Activated naive CD4-positive, alpha-beta T cell treated with anti-CD3 and anti-CD28 coated beads, Interleukin-2, amount 10 ng/mL, durations not matched to agents 7 days and 5 days (primary cell): ENCODE data around the gene RBM17.
"Not testable (repeated sequence)": the region's sequence is repeated elsewhere in the genome, so short reads cannot be mapped to it uniquely, and the experiment has no call there.

Experiments used
- CTCF ChIA-PET: fragments of 350-600 bp; sonication (Branson Sonifier 250); formaldehyde crosslinking; loops from one replicate; lab custom pipeline; 2021; ENCODE audit warnings: antibody characterized with exemption; lab: Charles Lee
- DNase-seq: peaks from one replicate; pipeline ENCODE4 v3.0.0-alpha.2; 2020
- H3K27ac Mint-ChIP-seq: one replicate; pipeline ENCODE4 v1.8.0; 2021; ENCODE audit warnings: mild to moderate bottlenecking, moderate library complexity, mixed read lengths
- H3K27me3 Mint-ChIP-seq: one replicate; pipeline ENCODE4 v1.8.0; 2021; ENCODE audit warnings: mild to moderate bottlenecking, mixed read lengths
- H3K36me3 Mint-ChIP-seq: one replicate; pipeline ENCODE4 v1.8.0; 2021; ENCODE audit warnings: mixed read lengths
- H3K4me1 Mint-ChIP-seq: one replicate; pipeline ENCODE4 v1.8.0; 2021; ENCODE audit warnings: mixed read lengths
- H3K4me3 Mint-ChIP-seq: one replicate; pipeline ENCODE4 v1.8.0; 2021; ENCODE audit warnings: mild to moderate bottlenecking, moderate library complexity, mixed read lengths
- H3K9me3 Mint-ChIP-seq: one replicate; pipeline ENCODE4 v1.8.0; 2021; ENCODE audit warnings: mixed read lengths

RBM17 gene

GRCh38 chr10:6098156-6098555, 9.3 kb downstream of the RBM17 start:
- Mint-ChIP-seq H3K27me3 (no peaks in the 10 kb centered on the region), H3K4me3 (no peak overlapping the region), H3K36me3 (peaks cover 50% of the 10 kb centered on the region), H3K27ac (peak overlapping the region; percentile 50), H3K9me3 (no peaks in the 10 kb centered on the region), H3K4me1 (peaks cover 44% of the 10 kb centered on the region)
- CTCF ChIA-PET, result interaction anchor here (1.0 kb wide), 1 partner anchor 304 kb away, joined by 3 read pairs; no protein-coding TSS in a partner anchor
- DNase-seq, result no peak

- DNase-seq, result no peak
- no peak overlapping the region for H3K4me3 Mint-ChIP-seq
- no peak overlapping the region for H3K27ac Mint-ChIP-seq
- no peaks in the 10 kb centered on the region for H3K9me3 Mint-ChIP-seq
- H3K27me3 Mint-ChIP-seq, result no peaks in the 10 kb centered on the region
- H3K4me1 Mint-ChIP-seq, result peaks cover 29% of the 10 kb centered on the region
- peaks cover 58% of the 10 kb centered on the region for H3K36me3 Mint-ChIP-seq
- CTCF ChIA-PET, result interaction anchor here (0.7 kb wide), 1 partner anchor 13 kb away, joined by 3 read pairs; no protein-coding TSS in a partner anchor
These were observed 11.5 kb downstream of the RBM17 start for GRCh38 chr10:6100370-6100769.

- Mint-ChIP-seq H3K27me3 (no peaks in the 10 kb centered on the region), H3K4me3 (no peak overlapping the region), H3K36me3 (peaks cover 58% of the 10 kb centered on the region), H3K9me3 (no peaks in the 10 kb centered on the region), H3K27ac (no peak overlapping the region), H3K4me1 (peaks cover 21% of the 10 kb centered on the region)
- CTCF ChIA-PET, result no interaction called here
- DNase-seq, result no peak
These were observed 12.3 kb downstream of the RBM17 start for GRCh38 chr10:6101181-6101580.

- CTCF ChIA-PET, result no interaction called here
- H3K27ac Mint-ChIP-seq, result no peak overlapping the region
- no peaks in the 10 kb centered on the region for H3K9me3 Mint-ChIP-seq
- peaks cover 61% of the 10 kb centered on the region for H3K36me3 Mint-ChIP-seq
- no peak for DNase-seq
- H3K27me3 Mint-ChIP-seq, result no peaks in the 10 kb centered on the region
- peaks cover 18% of the 10 kb centered on the region for H3K4me1 Mint-ChIP-seq
- no peak overlapping the region for H3K4me3 Mint-ChIP-seq
These were observed 13.3 kb downstream of the RBM17 start for GRCh38 chr10:6102128-6102527.

DNA sequence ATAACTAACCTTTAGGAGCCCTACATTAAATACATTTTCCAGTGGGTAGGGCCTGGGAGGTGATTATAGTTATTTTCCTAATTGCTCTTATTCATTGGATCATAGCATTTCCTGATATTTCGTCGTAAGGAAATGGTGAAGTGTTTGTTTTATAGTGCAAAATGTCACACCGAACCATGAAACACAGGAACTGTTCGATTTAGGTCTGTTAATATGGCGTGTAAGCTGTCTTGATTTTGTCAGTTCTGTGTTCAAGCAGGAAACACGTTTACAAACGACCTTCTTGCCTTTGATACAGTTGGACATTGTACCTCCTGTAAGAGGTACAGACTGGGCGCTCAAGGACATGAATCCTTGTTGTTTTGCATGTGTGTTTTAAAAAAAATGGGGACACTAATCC, 14.8 kb downstream of the RBM17 start:
- H3K27me3 Mint-ChIP-seq, result no peaks in the 10 kb centered on the region
- no peak overlapping the region for H3K27ac Mint-ChIP-seq
- no peak for DNase-seq
- H3K9me3 Mint-ChIP-seq, result no peaks in the 10 kb centered on the region
- H3K4me3 Mint-ChIP-seq, result no peak overlapping the region
- peaks cover 57% of the 10 kb centered on the region for H3K36me3 Mint-ChIP-seq
- CTCF ChIA-PET, result no interaction called here
- H3K4me1 Mint-ChIP-seq, result peaks cover 12% of the 10 kb centered on the region

DNA sequence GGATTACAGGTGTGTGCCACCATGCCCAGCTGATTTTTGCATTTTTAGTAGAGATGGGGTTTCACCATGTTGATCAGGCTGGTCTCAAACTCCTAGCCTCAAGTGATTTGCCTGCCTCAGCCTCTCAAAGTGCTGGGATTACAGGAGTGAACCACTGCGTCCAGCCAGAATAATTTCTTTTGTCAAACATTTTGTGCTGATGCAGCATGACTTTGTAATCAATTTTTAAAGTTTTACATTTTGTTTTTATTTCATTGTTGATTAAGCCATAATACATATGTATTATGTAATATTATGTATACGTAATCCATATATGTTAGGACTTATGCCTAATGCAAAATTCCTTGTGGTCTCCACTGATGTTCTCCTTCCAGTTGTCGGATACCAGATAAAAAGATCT, 18.8 kb downstream of the RBM17 start:
- not testable (repeated sequence) for H3K27me3 Mint-ChIP-seq, H3K4me3 Mint-ChIP-seq, H3K27ac Mint-ChIP-seq, H3K9me3 Mint-ChIP-seq, DNase-seq
- Mint-ChIP-seq H3K4me1 (peaks cover 26% of the 10 kb centered on the region), H3K36me3 (peaks cover 66% of the 10 kb centered on the region)
- CTCF ChIA-PET, result interaction anchor here (0.9 to 6.7 kb wide), 8 partner anchors 14 to 299 kb away, joined by 3 to 53 read pairs (median 3); no protein-coding TSS in a partner anchor

- H3K4me1 Mint-ChIP-seq, result peaks cover 26% of the 10 kb centered on the region
- H3K27ac Mint-ChIP-seq, result peak overlapping the region; percentile 53
- peaks cover 68% of the 10 kb centered on the region for H3K36me3 Mint-ChIP-seq
- H3K27me3 Mint-ChIP-seq, result no peaks in the 10 kb centered on the region
- no peak for DNase-seq
- no peak overlapping the region for H3K4me3 Mint-ChIP-seq
- H3K9me3 Mint-ChIP-seq, result no peaks in the 10 kb centered on the region
- CTCF ChIA-PET, result interaction anchor here (0.5 to 6.7 kb wide), 11 partner anchors 12 to 298 kb away, joined by 3 to 54 read pairs (median 3); no protein-coding TSS in a partner anchor
These were observed 19.2 kb downstream of the RBM17 start for GRCh38 chr10:6108072-6108471.

- Mint-ChIP-seq H3K27ac (peak overlapping the region; percentile 53), H3K4me1 (peaks cover 24% of the 10 kb centered on the region), H3K9me3 (no peaks in the 10 kb centered on the region), H3K27me3 (no peaks in the 10 kb centered on the region), H3K36me3 (peaks cover 73% of the 10 kb centered on the region), H3K4me3 (no peak overlapping the region)
- CTCF ChIA-PET, result interaction anchor here (0.5 to 6.7 kb wide), 10 partner anchors 11 to 297 kb away, joined by 3 to 54 read pairs (median 3); no protein-coding TSS in a partner anchor
- peak; percentile 50 for DNase-seq
These were observed 20.0 kb downstream of the RBM17 start for GRCh38 chr10:6108631-6109443.

- Mint-ChIP-seq H3K27me3 (no peaks in the 10 kb centered on the region), H3K9me3 (no peaks in the 10 kb centered on the region), H3K36me3 (peaks cover 74% of the 10 kb centered on the region), H3K4me1 (peaks cover 24% of the 10 kb centered on the region), H3K27ac (no peak overlapping the region), H3K4me3 (no peak overlapping the region)
- no peak for DNase-seq
- CTCF ChIA-PET, result interaction anchor here (1.4 to 6.7 kb wide), 4 partner anchors 12 to 297 kb away, joined by 3 to 54 read pairs (median 38); no protein-coding TSS in a partner anchor
These were observed 20.6 kb downstream of the RBM17 start for GRCh38 chr10:6109444-6109775.

- no peak overlapping the region for H3K4me3 Mint-ChIP-seq
- peaks cover 74% of the 10 kb centered on the region for H3K36me3 Mint-ChIP-seq
- DNase-seq, result no peak
- no peaks in the 10 kb centered on the region for H3K27me3 Mint-ChIP-seq
- peaks cover 24% of the 10 kb centered on the region for H3K4me1 Mint-ChIP-seq
- CTCF ChIA-PET, result interaction anchor here (0.9 to 6.7 kb wide), 12 partner anchors 12 to 296 kb away, joined by 3 to 54 read pairs (median 4); partner anchors contain the start of gene PFKFB3
- no peaks in the 10 kb centered on the region for H3K9me3 Mint-ChIP-seq
- no peak overlapping the region for H3K27ac Mint-ChIP-seq
These were observed 21.3 kb downstream of the RBM17 start for GRCh38 chr10:6110136-6110535.

DNA sequence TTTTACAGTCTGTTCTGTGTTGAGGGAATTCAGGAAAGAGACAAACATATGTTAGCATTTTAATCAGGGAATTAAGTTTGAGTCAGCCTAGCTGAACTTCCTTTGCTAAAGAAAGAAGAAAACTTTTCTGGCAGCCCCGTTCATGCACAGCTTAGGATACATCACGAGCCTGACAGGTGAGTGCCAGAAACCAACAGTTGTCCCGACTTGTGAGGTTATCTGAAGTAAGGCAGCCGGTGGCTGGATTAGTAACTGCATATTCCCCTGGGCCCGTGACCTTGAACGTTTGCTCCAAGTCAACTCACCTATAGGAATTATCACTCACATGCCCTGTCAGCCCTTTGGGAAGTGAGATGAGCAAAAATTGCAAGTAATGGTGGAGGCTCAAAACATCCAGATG, 24.1 kb downstream of the RBM17 start:
- Mint-ChIP-seq H3K27me3 (no peaks in the 10 kb centered on the region), H3K4me1 (peaks cover 22% of the 10 kb centered on the region), H3K4me3 (no peak overlapping the region), H3K36me3 (peaks cover 73% of the 10 kb centered on the region), H3K9me3 (no peaks in the 10 kb centered on the region), H3K27ac (peak overlapping the region; percentile 12)
- DNase-seq, result no peak
- CTCF ChIA-PET, result interaction anchor here (4.7 to 6.7 kb wide), 3 partner anchors 39 to 293 kb away, joined by 22 to 54 read pairs (median 53); no protein-coding TSS in a partner anchor

- Mint-ChIP-seq H3K27ac (peak overlapping the region; percentile 31), H3K4me1 (peaks cover 11% of the 10 kb centered on the region), H3K36me3 (peaks cover 63% of the 10 kb centered on the region), H3K9me3 (no peaks in the 10 kb centered on the region), H3K27me3 (no peaks in the 10 kb centered on the region), H3K4me3 (no peak overlapping the region)
- CTCF ChIA-PET, result interaction anchor here (1.2 kb wide), 1 partner anchor 287 kb away, joined by 5 read pairs; no protein-coding TSS in a partner anchor
- DNase-seq, result no peak
These were observed 25.5 kb downstream of the RBM17 start for GRCh38 chr10:6114299-6114698.

DNA sequence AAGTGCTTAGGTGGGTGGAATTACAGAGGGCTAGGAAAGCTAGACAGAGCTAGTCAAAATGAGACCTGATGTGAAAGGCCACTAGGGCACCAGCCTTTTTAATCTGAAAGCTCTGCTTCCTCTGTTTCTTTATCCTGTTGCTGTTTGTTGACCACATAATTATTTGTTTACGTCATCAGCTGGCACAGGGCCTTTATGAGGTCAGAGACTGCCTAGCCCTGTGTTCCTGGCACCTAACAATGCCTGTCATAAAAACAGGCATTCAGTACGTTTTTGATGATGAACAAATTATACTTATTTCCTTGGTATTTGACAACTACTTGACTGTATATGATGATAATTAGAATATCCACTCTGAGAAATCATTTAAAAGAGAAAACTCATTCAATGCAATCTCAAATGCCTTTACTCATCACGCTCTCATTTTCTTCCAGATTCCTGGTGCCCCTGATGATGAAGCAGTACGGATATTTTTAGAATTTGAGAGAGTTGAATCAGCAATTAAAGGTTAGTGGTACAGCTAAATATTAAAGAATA, 26.0 kb downstream of the RBM17 start:
- peak overlapping the region; percentile 31 for H3K27ac Mint-ChIP-seq
- H3K4me3 Mint-ChIP-seq, result no peak overlapping the region
- CTCF ChIA-PET, result interaction anchor here (1.2 kb wide), 1 partner anchor 287 kb away, joined by 5 read pairs; no protein-coding TSS in a partner anchor
- peaks cover 5% of the 10 kb centered on the region for H3K4me1 Mint-ChIP-seq
- no peak for DNase-seq
- no peaks in the 10 kb centered on the region for H3K9me3 Mint-ChIP-seq
- H3K36me3 Mint-ChIP-seq, result peaks cover 58% of the 10 kb centered on the region
- H3K27me3 Mint-ChIP-seq, result no peaks in the 10 kb centered on the region

DNA sequence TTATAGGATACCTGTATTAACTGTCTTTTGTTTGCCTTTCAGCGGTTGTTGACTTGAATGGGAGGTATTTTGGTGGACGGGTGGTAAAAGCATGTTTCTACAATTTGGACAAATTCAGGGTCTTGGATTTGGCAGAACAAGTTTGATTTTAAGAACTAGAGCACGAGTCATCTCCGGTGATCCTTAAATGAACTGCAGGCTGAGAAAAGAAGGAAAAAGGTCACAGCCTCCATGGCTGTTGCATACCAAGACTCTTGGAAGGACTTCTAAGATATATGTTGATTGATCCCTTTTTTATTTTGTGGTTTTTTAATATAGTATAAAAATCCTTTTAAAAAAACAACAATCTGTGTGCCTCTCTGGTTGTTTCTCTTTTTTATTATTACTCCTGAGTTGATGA, 26.6 kb downstream of the RBM17 start:
- Mint-ChIP-seq H3K4me1 (peaks cover 3% of the 10 kb centered on the region), H3K36me3 (peaks cover 55% of the 10 kb centered on the region), H3K9me3 (no peaks in the 10 kb centered on the region), H3K27me3 (no peaks in the 10 kb centered on the region), H3K4me3 (no peak overlapping the region), H3K27ac (no peak overlapping the region)
- DNase-seq, result no peak
- CTCF ChIA-PET, result interaction anchor here (1.2 kb wide), 1 partner anchor 286 kb away, joined by 5 read pairs; no protein-coding TSS in a partner anchor
